ENCODE measurements around the gene HMG20B. TPM values are rescaled to one million over a fixed set of nuclear protein-coding genes. Genes with fewer than 3 reads are reported as not detected.

Gene HMG20B
- total RNA-seq, 1 donor from 2014 or later, result 28.7 TPM

- H3K27ac ChIP-seq (ENCODE audit: low read depth, low read length), result no peak overlapping the region
These were observed 38.3 kb downstream of the HMG20B start for GRCh38 chr19:3610745-3611717.

GRCh38 chr19:3611841-3612240 lies 39.1 kb downstream of the HMG20B start:
- H3K27ac ChIP-seq (ENCODE audit: low read depth, low read length), result no peak overlapping the region
- peaks cover 18 to 30% (median 20%) of the 10 kb centered on the region in 3 donors for H3K36me3 ChIP-seq (ENCODE audit: control insufficient read depth in 3 of 3, insufficient read depth in 3 of 3, low read length in 3 of 3)

More at GRCh38 chr19:3610745-3611717, 38.3 kb downstream of the HMG20B start:
- Histone ChIP-seq H3K4me3 (ENCODE audit: low read length in 3 of 3) (no peak overlapping the region), H3K9ac (ENCODE audit: low read depth in 1 of 3, low read length in 3 of 3) (no peak overlapping the region), H3K4me1 (ENCODE audit: control insufficient read depth in 3 of 3, insufficient read depth in 3 of 3, low read length in 3 of 3) (peaks cover 7 to 24% (median 20%) of the 10 kb centered on the region in 3 donors), H3K27me3 (ENCODE audit: control insufficient read depth in 3 of 3, insufficient read depth in 3 of 3, low read length in 3 of 3) (peaks cover 8 to 15% (median 11%) of the 10 kb centered on the region in 3 donors), H3K9me3 (ENCODE audit: control insufficient read depth in 3 of 3, low read length in 3 of 3) (no peaks in the 10 kb centered on the region), H3K36me3 (ENCODE audit: control insufficient read depth in 3 of 3, insufficient read depth in 3 of 3, low read length in 3 of 3) (peaks cover 18 to 30% (median 20%) of the 10 kb centered on the region in 3 donors)

GRCh38 chr19:3612330-3612729 lies 39.6 kb downstream of the HMG20B start:
- Histone ChIP-seq H3K9ac (ENCODE audit: low read depth in 1 of 3, low read length in 3 of 3) (no peak overlapping the region), H3K9me3 (ENCODE audit: control insufficient read depth in 3 of 3, low read length in 3 of 3) (no peaks in the 10 kb centered on the region), H3K27ac (ENCODE audit: low read depth, low read length) (no peak overlapping the region), H3K4me1 (ENCODE audit: control insufficient read depth in 3 of 3, insufficient read depth in 3 of 3, low read length in 3 of 3) (peaks cover 7 to 22% (median 17%) of the 10 kb centered on the region in 3 donors), H3K27me3 (ENCODE audit: control insufficient read depth in 3 of 3, insufficient read depth in 3 of 3, low read length in 3 of 3) (peaks cover 4 to 10% (median 5%) of the 10 kb centered on the region in 3 donors), H3K36me3 (ENCODE audit: control insufficient read depth in 3 of 3, insufficient read depth in 3 of 3, low read length in 3 of 3) (peaks cover 18 to 30% (median 20%) of the 10 kb centered on the region in 3 donors), H3K4me3 (ENCODE audit: low read length in 3 of 3) (no peak overlapping the region)

More at GRCh38 chr19:3611841-3612240, 39.1 kb downstream of the HMG20B start:
- H3K4me1 ChIP-seq (ENCODE audit: control insufficient read depth in 3 of 3, insufficient read depth in 3 of 3, low read length in 3 of 3), result peaks cover 7 to 21% (median 20%) of the 10 kb centered on the region in 3 donors
- peaks cover 8 to 15% (median 8%) of the 10 kb centered on the region in 3 donors for H3K27me3 ChIP-seq (ENCODE audit: control insufficient read depth in 3 of 3, insufficient read depth in 3 of 3, low read length in 3 of 3)
- no peaks in the 10 kb centered on the region for H3K9me3 ChIP-seq (ENCODE audit: control insufficient read depth in 3 of 3, low read length in 3 of 3)
- no peak overlapping the region for H3K4me3 ChIP-seq (ENCODE audit: low read length in 3 of 3)
- no peak overlapping the region for H3K9ac ChIP-seq (ENCODE audit: low read depth in 1 of 3, low read length in 3 of 3)

GRCh38 chr19:3612901-3613741 lies 40.4 kb downstream of the HMG20B start:
- Histone ChIP-seq H3K4me1 (ENCODE audit: control insufficient read depth in 3 of 3, insufficient read depth in 3 of 3, low read length in 3 of 3) (peaks cover 4 to 16% (median 10%) of the 10 kb centered on the region in 3 donors), H3K9ac (ENCODE audit: low read depth in 1 of 3, low read length in 3 of 3) (no peak overlapping the region), H3K4me3 (ENCODE audit: low read length in 3 of 3) (no peak overlapping the region), H3K27me3 (ENCODE audit: control insufficient read depth in 3 of 3, insufficient read depth in 3 of 3, low read length in 3 of 3) (peaks cover 0 to 3% (median 0%) of the 10 kb centered on the region in 3 donors), H3K9me3 (ENCODE audit: control insufficient read depth in 3 of 3, low read length in 3 of 3) (no peaks in the 10 kb centered on the region), H3K36me3 (ENCODE audit: control insufficient read depth in 3 of 3, insufficient read depth in 3 of 3, low read length in 3 of 3) (peaks cover 18 to 33% (median 26%) of the 10 kb centered on the region in 3 donors), H3K27ac (ENCODE audit: low read depth, low read length) (no peak overlapping the region)

- Histone ChIP-seq H3K36me3 (ENCODE audit: control insufficient read depth in 3 of 3, insufficient read depth in 3 of 3, low read length in 3 of 3) (peaks cover 18 to 35% (median 27%) of the 10 kb centered on the region in 3 donors), H3K4me1 (ENCODE audit: control insufficient read depth in 3 of 3, insufficient read depth in 3 of 3, low read length in 3 of 3) (peaks cover 4 to 13% (median 9%) of the 10 kb centered on the region in 3 donors), H3K27me3 (ENCODE audit: control insufficient read depth in 3 of 3, insufficient read depth in 3 of 3, low read length in 3 of 3) (no peaks in the 10 kb centered on the region), H3K9me3 (ENCODE audit: control insufficient read depth in 3 of 3, low read length in 3 of 3) (no peaks in the 10 kb centered on the region), H3K4me3 (ENCODE audit: low read length in 3 of 3) (no peak overlapping the region), H3K9ac (ENCODE audit: low read depth in 1 of 3, low read length in 3 of 3) (no peak overlapping the region), H3K27ac (ENCODE audit: low read depth, low read length) (no peak overlapping the region)
These were observed 41.3 kb downstream of the HMG20B start for GRCh38 chr19:3613818-3614661.

GRCh38 chr19:3614858-3615505 lies 42.2 kb downstream of the HMG20B start:
- no peak overlapping the region for H3K9ac ChIP-seq (ENCODE audit: low read depth in 1 of 3, low read length in 3 of 3)
- H3K36me3 ChIP-seq (ENCODE audit: control insufficient read depth in 3 of 3, insufficient read depth in 3 of 3, low read length in 3 of 3), result peaks cover 18 to 35% (median 29%) of the 10 kb centered on the region in 3 donors
- H3K9me3 ChIP-seq (ENCODE audit: control insufficient read depth in 3 of 3, low read length in 3 of 3), result no peaks in the 10 kb centered on the region
- no peak overlapping the region for H3K4me3 ChIP-seq (ENCODE audit: low read length in 3 of 3)
- no peak overlapping the region for H3K27ac ChIP-seq (ENCODE audit: low read depth, low read length)
- H3K27me3 ChIP-seq (ENCODE audit: control insufficient read depth in 3 of 3, insufficient read depth in 3 of 3, low read length in 3 of 3), result no peaks in the 10 kb centered on the region
- H3K4me1 ChIP-seq (ENCODE audit: control insufficient read depth in 3 of 3, insufficient read depth in 3 of 3, low read length in 3 of 3), result peaks cover 4 to 10% (median 5%) of the 10 kb centered on the region in 3 donors

GRCh38 chr19:3615524-3616135 lies 42.9 kb downstream of the HMG20B start:
- H3K36me3 ChIP-seq (ENCODE audit: control insufficient read depth in 3 of 3, insufficient read depth in 3 of 3, low read length in 3 of 3), result peaks cover 22 to 35% (median 29%) of the 10 kb centered on the region in 3 donors

GRCh38 chr19:3617463-3617862 lies 44.7 kb downstream of the HMG20B start:
- H3K27ac ChIP-seq (ENCODE audit: low read depth, low read length), result no peak overlapping the region
- H3K27me3 ChIP-seq (ENCODE audit: control insufficient read depth in 3 of 3, insufficient read depth in 3 of 3, low read length in 3 of 3), result no peaks in the 10 kb centered on the region
- peak overlapping the region in 1 of 3 donors; percentile 25 for H3K9ac ChIP-seq (ENCODE audit: low read depth in 1 of 3, low read length in 3 of 3)
- peak overlapping the region in 1 of 3 donors; percentile 48 for H3K4me3 ChIP-seq (ENCODE audit: low read length in 3 of 3)
- peaks cover 16 to 25% (median 23%) of the 10 kb centered on the region in 3 donors for H3K36me3 ChIP-seq (ENCODE audit: control insufficient read depth in 3 of 3, insufficient read depth in 3 of 3, low read length in 3 of 3)
- H3K4me1 ChIP-seq (ENCODE audit: control insufficient read depth in 3 of 3, insufficient read depth in 3 of 3, low read length in 3 of 3), result peaks cover 4 to 6% (median 5%) of the 10 kb centered on the region in 3 donors
- H3K9me3 ChIP-seq (ENCODE audit: control insufficient read depth in 3 of 3, low read length in 3 of 3), result no peaks in the 10 kb centered on the region

More at GRCh38 chr19:3615524-3616135, 42.9 kb downstream of the HMG20B start:
- Histone ChIP-seq H3K27ac (ENCODE audit: low read depth, low read length) (no peak overlapping the region), H3K4me1 (ENCODE audit: control insufficient read depth in 3 of 3, insufficient read depth in 3 of 3, low read length in 3 of 3) (peaks cover 4 to 6% (median 5%) of the 10 kb centered on the region in 3 donors), H3K9me3 (ENCODE audit: control insufficient read depth in 3 of 3, low read length in 3 of 3) (no peaks in the 10 kb centered on the region), H3K27me3 (ENCODE audit: control insufficient read depth in 3 of 3, insufficient read depth in 3 of 3, low read length in 3 of 3) (no peaks in the 10 kb centered on the region), H3K4me3 (ENCODE audit: low read length in 3 of 3) (no peak overlapping the region), H3K9ac (ENCODE audit: low read depth in 1 of 3, low read length in 3 of 3) (no peak overlapping the region)

Data from skeletal muscle tissue (tissue), 4 donors.